Measurements from ENCODE around the gene PFDN2.
"Not testable (repeated sequence)": the region's sequence is repeated elsewhere in the genome, so short reads cannot be mapped to it uniquely, and the experiment has no call there.

Gene PFDN2

GRCh38 chr1:161137881-161138280 lies 20.0 kb upstream of the PFDN2 start:
- DNase-seq: no peak

DNA sequence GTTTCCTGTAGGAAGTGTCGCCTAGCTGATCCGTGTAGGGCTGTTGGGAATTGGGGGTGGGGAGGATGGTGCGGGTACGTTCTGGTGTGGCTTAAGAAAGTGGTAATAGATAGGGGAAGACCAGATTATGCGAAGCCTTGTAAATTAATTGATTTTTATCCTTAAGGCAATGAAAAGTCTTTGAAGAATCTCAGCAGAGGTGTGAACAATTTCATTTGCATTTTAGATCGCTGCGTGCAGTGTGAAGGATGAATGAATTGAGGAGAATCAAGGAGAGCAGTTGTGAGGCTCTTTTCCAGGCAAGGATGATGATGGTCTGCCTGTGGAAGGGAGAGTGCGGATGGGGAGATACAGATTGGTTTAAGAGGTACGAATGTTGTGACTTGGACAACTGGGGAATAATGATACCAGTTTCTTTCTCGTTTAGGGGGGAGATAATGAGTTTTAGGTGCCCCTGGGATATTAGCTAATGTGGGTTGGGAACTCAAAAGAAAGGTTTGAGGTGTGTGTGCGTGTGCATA lies 15.4 kb upstream of the PFDN2 start:
- peak; percentile 55 for DNase-seq

- DNase-seq: peak; percentile 98
Observed at GRCh38 chr1:161132410-161133219, 14.8 kb upstream of the PFDN2 start, which contains the start of gene DEDD. Gene DEDD (minus strand): TSS chr1:161132667. CDS start chr1:161124462, 8,205 bp downstream.

DNA sequence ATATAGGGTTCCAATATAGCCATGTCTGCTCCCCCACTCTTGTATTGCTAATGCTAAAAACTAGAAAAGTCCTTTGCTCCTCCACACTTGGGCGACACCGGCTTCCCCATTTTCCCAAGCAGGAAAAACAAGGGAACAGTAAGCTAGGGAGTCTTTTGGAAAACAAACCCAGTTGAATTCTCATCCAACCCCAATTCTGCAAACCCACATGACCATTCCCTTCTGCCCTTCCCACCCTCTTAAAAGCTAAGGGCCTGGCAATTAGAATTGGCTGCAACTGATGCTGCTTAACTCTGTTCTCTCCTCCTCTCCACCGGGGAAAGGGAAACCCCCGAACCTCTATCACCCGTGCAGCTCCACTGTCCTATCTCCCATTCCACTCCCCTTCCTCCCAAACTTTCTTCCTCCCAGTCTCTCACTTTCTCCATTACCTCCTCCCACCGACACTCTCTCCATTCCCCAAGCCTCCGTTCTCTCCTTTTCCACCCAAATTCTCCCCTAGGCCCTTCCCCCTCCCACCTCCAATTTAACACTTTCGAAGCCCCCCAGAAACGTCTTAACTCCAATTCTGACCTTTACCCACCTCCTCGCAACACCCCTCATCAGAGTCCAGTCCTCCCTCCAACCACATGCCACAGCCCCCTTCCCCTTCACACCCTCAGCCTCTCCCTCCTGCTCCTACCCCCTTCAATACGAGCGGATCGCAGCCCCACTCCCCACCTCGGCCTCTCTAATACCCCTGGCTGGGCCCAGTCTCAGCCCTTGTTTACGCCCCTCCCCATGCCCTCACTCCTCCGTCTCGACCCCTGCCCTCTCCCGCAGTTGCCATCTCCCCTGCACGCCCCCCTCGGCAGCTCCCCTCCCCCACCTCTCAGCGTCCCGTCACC lies 13.9 kb upstream of the PFDN2 start:
- peak; percentile 43 for DNase-seq

DNA sequence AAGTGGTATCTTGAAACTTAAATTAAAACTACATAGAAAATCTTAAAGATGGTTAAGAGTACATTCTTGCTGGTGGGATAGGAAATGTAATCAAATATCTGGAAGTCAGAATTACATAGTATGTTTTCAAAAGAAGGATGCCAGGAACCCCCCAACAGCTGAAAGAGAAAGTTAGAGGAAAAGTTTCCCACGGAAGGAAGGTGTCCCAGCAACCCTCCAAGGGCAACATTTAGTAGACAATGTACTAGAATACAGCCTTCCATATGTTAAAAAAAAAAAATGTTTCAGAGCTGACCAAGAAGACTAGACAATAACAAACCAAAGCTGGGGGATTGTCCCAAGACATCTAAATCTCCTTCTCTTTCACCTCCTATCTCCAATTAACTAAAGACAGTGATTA lies 12.4 kb upstream of the PFDN2 start:
- no peak for DNase-seq

DNA sequence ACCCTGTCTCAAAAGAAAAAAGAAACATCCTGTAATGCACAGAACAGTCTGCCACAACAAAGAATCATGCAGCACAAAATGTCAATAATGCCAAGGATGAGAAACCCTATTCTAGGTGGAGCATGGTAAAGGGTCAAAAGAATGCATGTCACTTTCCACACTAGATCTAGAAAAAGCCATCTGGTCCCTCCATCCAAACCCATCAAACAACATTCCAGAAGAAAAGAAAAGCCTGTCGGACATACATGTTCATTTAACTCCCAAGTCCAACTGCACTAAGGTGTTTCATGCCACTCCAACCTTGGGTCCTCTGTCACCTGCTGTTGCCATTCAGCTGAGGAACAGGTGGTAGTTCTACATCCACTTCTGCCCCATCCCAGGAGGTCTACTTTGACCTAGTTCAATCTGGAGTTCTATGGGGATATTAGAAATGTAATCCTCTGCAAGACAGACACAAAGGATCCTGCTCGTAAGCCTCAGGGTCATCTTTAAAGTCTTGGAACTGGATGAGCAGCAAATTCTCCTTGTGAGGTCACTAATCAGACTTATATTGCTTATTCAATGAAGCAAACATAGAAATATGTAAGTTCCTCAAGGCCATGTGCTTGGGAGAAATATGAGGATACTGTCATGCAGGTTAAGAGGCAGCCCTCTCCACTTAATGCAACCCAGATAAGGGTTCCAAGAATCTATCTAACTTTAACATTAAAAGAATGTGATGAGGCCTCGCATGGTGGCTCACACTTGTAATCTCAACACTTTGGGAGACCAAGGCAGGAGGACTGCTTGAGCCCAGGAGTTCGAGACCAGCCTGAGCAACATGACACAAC lies 11.0 kb upstream of the PFDN2 start:
- no peak for DNase-seq

DNA sequence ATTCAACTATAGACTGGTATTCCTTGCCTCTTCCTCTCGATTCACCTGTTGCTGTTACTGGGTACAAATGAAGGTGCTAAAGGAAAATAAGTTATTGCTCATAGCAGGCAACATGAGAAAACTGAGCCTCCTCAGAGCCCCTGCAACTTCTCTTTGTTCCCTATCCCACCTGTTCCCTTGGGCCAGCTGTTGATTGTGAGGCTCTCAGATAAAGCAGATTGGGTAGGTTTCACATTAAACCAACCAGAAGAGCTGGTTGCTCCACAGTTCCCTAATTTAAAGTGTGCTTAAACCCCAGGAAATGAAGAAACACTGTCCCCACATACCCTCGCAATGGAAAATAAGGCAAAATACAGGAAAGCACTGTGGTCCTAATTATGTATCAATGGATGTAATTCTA lies 9.8 kb upstream of the PFDN2 start:
- no peak for DNase-seq

- DNase-seq: no peak
Observed at GRCh38 chr1:161122967-161123366, 5.1 kb upstream of the PFDN2 start.

DNA sequence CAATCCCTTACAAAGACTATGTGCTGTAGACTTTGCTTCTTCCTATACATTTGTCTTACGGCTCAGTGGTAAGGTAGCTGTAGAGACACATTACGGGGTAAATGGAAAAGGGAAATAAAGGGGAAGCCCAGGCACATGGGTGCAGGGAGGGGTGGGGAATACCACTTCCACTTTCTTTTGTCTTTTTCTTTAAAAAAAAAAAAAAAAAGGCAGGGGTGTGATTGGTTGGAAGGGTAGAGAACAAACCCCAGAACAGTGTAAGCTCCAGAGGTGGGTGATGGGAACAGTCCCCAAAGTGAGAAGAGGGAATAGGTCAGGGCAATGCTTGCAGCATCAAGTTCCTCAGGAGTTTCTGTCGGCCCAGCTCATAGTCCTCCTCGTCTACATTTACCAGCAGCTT lies 4.0 kb upstream of the PFDN2 start:
- DNase-seq: no peak

DNA sequence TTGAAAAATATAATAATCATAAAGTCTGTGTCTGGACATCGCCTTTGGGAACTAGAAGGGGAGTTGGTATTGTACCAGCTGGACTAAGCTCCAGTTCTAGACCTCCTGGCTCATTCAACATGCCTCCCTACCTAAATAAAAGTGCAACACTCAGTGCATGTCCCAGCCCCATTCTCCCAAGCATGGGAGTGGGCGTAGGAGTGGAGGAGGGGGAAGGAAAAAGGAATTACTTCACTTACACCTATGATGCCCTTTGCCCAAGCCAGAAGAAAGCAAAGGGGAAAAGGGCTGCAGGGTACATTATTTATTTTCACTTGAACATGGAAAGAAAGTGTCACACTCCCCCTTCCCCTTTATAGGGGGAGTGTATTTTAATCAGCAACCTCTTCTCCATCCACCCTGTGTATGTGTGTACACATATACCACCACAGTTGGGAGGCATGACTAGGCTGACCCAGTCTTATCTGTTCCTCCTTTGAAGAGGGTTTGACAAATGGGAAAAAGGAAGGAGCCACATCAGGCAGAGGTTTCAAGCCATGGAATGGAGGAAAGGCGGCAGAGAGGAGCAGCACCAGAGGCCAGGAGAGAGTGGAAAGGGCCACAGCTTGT lies 3.3 kb upstream of the PFDN2 start:
- no peak for DNase-seq

DNA sequence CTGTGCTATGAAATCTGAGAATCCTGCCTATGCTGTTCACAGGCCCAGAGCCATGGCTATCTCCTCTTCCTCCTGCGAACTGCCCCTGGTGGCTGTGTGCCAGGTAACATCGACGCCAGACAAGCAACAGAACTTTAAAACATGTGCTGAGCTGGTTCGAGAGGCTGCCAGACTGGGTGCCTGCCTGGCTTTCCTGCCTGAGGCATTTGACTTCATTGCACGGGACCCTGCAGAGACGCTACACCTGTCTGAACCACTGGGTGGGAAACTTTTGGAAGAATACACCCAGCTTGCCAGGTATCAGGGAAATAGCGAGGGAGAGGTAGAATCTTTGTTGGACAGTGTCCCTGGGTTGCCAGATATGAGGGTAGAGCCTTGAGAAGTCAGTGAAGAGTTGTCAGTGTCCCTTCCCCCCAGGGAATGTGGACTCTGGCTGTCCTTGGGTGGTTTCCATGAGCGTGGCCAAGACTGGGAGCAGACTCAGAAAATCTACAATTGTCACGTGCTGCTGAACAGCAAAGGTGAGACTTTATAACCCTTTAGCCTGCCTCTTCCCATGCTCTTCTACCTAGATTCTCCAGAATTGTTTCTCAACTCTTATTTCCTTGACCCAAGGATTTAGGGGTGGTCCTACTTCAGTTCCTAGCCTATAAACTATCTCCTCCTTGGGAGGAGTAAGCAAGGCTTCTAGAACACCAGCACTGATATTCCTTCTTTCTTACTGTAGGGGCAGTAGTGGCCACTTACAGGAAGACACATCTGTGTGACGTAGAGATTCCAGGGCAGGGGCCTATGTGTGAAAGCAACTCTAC lies 1.5 kb upstream of the PFDN2 start:
- DNase-seq: peak; percentile 29

DNA sequence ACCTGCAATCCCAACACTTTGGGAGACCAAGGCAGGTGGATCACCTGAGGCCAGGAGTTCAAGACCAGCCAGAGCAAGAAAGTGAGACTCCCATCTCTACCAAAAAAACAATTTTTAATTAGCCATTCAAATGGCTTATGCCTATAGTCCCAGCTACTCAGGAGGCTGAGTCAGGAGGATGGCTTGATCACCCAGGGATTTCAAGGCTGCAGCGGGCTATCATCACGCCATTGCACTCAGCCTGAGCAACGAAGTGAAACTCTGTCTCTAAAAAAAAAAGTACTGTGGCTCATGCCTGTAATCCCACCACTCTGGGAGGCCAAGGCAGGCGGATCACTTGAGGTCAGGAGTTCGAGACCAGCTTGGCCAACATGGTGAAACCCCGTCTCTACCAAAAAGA lies 1.9 kb downstream of the PFDN2 start:
- not testable (repeated sequence) for DNase-seq

DNA sequence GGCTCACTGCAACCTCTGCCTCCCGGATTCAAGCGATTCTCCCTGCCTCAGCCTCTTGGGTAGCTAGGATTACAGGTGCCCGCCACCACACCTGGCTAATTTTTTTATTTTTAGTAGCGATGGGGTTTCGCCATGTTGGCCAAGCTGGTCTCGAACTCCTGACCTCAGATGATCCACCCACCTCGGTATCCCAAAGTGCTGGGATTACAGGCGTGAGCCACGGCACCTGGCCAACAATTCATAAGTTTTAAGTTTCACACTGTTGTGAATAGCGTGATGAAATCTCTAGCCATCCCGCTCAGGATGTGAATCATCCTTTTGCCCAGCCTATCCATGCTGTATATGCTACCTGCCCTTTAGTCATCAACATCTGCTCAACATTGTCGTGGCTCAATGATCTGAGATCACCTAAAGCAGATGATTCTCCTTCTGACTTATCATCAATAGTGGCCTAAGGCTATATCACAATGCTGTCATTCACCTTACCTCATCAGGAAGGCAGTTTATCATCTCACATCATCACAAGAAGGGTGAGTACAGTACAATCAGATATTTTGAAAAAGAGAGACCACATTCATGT lies 2.6 kb downstream of the PFDN2 start:
- DNase-seq: peak; percentile 9

- no peak for DNase-seq
Observed at GRCh38 chr1:161114556-161114955, 3.3 kb downstream of the PFDN2 start.

DNA sequence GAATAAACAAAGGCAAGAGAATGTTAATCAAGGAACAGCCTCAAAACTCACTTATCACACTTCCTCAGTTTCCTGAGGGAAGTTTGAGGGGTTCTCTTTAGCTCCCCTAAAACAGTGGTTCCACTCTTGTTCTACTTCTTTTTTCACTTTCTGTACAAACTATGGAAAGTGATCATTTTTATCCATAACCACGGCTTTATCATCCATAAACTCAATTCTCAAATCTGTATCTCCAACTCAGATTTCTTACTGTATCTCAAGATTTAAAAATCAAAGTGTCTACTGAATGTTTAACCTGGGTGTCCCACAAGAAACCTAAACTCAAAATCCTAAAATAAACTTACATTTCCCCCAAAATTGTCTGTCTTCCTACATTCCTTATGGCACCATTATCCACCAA lies 3.9 kb downstream of the PFDN2 start:
- DNase-seq: no peak

DNA sequence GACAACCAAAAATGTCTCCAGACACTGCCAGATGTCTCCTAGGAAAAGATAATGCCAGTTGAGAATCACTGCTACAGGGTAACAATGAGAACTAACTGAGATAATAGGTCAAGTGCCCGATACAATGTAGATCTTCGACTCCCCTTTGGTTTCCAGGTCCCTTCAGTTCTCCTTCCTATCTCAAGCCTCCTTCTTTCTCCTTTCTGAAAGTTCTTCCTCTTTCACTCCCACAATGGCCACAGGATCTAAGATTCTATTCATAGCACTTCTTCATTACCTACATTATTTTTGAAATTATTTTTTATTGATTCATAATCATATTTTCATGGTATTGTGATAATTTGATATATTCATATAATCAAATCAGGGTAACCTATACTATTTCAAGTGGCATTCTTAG lies 6.3 kb downstream of the PFDN2 start:
- DNase-seq: no peak

GRCh38 chr1:161111117-161111516 lies 6.7 kb downstream of the PFDN2 start:
- no peak for DNase-seq

DNA sequence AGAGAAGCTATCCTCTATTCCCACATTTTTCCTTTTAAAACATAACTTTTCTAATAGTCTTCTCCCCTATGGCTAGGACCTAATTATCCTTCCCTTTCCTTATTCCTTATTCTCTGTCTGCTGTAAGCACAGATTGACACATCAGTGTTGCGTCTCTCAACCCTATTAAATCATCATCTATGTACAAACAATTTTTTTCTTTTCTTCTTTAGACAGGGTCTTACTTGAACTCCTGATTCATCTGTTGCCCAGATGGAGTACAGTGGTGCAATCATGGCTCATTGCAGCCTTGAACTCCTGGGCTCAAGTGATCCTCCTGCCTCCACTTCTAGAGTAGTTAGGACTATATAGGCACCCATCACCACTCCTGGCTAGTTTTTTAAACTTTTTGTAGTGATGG lies 11.4 kb downstream of the PFDN2 start:
- no peak for DNase-seq

- no peak for DNase-seq
Observed at GRCh38 chr1:161100556-161100955, 17.3 kb downstream of the PFDN2 start.

GRCh38 chr1:161099090-161099802 lies 18.6 kb downstream of the PFDN2 start:
- no peak for DNase-seq
